ENCODE data around the gene RGL1. TPM values are rescaled to one million over a fixed set of nuclear protein-coding genes. Genes with fewer than 3 reads are reported as not detected.

Gene RGL1
- total RNA-seq, 4 donors from 2014 or later: 57.3 to 81.8 (median 68.1) TPM

DNA sequence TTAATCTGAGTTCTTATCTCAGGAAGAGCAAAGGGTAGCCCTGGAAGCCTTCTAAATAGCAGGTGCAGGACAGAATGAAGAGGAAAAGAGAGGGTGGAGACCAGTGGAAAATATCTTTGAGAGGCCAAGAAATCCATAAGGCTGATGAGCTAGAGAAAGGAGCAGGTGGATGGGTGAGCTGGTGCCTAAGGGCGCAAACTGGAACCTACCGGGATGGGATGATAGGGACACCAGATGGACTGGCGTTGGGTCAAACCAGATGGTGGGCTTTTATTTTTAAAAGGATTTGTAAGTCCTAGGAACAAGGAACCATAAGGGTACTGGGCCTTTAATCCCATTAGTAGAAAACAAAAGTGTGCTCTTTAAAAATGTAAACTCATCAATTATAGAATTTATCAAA is 59.7 kb downstream of the RGL1 start:
- DNase-seq (ENCODE audit: low spot score in 2 of 2): no peak
- no peak overlapping the region for H3K4me3 ChIP-seq
- H3K27ac ChIP-seq: peak overlapping the region in 2 of 4 donors; percentile 12 to 51
- H3K4me1 ChIP-seq: peaks cover 0 to 66% (median 8%) of the 10 kb centered on the region in 4 donors
- WGBS, 2 donors: 78 to 81% methylated on average over 3 of the region's 3 CpGs
- no peaks in the 10 kb centered on the region for H3K27me3 ChIP-seq
- H3K9me3 ChIP-seq: no peaks in the 10 kb centered on the region
- TF ChIP-seq POLR2A (IDR thresholded peaks at IDR 0.05) (no peak), EP300 (IDR thresholded peaks at IDR 0.05) (no peak)
- TF ChIP-seq, protein P1, sequence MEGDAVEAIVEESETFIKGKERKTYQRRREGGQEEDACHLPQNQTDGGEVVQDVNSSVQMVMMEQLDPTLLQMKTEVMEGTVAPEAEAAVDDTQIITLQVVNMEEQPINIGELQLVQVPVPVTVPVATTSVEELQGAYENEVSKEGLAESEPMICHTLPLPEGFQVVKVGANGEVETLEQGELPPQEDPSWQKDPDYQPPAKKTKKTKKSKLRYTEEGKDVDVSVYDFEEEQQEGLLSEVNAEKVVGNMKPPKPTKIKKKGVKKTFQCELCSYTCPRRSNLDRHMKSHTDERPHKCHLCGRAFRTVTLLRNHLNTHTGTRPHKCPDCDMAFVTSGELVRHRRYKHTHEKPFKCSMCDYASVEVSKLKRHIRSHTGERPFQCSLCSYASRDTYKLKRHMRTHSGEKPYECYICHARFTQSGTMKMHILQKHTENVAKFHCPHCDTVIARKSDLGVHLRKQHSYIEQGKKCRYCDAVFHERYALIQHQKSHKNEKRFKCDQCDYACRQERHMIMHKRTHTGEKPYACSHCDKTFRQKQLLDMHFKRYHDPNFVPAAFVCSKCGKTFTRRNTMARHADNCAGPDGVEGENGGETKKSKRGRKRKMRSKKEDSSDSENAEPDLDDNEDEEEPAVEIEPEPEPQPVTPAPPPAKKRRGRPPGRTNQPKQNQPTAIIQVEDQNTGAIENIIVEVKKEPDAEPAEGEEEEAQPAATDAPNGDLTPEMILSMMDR (IDR thresholded peaks at IDR 0.05): no peak
- H3K36me3 ChIP-seq: peaks cover 0 to 14% (median 0%) of the 10 kb centered on the region in 3 donors

DNA sequence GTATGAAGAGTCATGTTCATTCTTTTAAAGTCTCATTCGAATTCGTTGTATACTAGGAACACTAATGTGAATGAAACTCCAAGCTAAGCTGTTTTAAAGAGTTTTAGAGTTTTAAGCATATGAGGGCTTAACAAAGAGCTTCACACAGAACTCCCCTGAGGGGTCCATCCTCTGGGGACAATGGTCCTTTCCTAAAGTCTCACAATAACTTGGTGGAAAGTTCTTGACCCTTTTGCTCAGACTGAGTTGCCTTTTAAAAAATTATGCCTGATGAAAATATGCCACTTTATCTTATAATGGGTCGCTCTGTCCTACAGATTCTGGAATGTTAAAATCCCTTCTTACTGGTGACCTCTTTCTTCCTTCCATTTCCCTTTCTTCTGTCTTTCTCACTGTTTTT is 64.3 kb downstream of the RGL1 start:
- Histone ChIP-seq H3K4me1 (peaks cover 0 to 70% (median 36%) of the 10 kb centered on the region in 4 donors), H3K27me3 (no peaks in the 10 kb centered on the region), H3K9me3 (no peaks in the 10 kb centered on the region), H3K36me3 (peaks cover 0 to 11% (median 0%) of the 10 kb centered on the region in 3 donors), H3K4me3 (no peak overlapping the region), H3K27ac (peak overlapping the region; percentile 65 to 95 (median 82))
- TF ChIP-seq EP300 (IDR thresholded peaks at IDR 0.05) (no peak), POLR2A (IDR thresholded peaks at IDR 0.05) (no peak)
- TF ChIP-seq, protein P1 (IDR thresholded peaks at IDR 0.05): no peak
- WGBS, 2 donors: 40 to 51% methylated on average over 3 of the region's 3 CpGs
- no peak for DNase-seq (ENCODE audit: low spot score in 2 of 2)

DNA sequence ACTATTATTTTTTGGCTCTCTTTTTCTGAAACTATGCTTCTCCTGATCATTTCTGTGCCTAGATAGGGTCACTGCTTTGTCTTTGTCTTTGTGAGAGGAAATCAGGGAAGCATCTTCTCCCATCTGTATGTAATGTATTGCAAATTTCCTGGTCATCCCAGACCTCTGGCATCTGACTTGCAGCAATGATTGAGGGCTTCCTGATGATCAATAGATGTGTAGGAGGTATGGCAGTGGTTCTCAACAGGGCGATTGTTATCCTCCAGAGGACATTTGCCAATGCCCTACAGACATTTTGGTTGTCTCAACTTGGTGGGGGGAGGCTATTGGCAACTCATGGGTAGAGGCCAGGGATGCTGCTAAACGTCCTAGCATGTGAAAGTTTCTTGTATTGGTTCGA is 64.7 kb downstream of the RGL1 start:
- Histone ChIP-seq H3K27ac (peak overlapping the region; percentile 65 to 95 (median 82)), H3K27me3 (no peaks in the 10 kb centered on the region), H3K36me3 (peaks cover 0 to 11% (median 0%) of the 10 kb centered on the region in 3 donors), H3K4me3 (no peak overlapping the region), H3K9me3 (no peaks in the 10 kb centered on the region), H3K4me1 (peaks cover 0 to 70% (median 38%) of the 10 kb centered on the region in 4 donors)
- TF ChIP-seq POLR2A (IDR thresholded peaks at IDR 0.05) (no peak), EP300 (IDR thresholded peaks at IDR 0.05) (no peak)
- TF ChIP-seq, protein P1 (IDR thresholded peaks at IDR 0.05): no peak
- no peak for DNase-seq (ENCODE audit: low spot score in 2 of 2)
- 21 to 47% methylated on average over 3 of the region's 3 CpGs for WGBS, 2 donors

DNA sequence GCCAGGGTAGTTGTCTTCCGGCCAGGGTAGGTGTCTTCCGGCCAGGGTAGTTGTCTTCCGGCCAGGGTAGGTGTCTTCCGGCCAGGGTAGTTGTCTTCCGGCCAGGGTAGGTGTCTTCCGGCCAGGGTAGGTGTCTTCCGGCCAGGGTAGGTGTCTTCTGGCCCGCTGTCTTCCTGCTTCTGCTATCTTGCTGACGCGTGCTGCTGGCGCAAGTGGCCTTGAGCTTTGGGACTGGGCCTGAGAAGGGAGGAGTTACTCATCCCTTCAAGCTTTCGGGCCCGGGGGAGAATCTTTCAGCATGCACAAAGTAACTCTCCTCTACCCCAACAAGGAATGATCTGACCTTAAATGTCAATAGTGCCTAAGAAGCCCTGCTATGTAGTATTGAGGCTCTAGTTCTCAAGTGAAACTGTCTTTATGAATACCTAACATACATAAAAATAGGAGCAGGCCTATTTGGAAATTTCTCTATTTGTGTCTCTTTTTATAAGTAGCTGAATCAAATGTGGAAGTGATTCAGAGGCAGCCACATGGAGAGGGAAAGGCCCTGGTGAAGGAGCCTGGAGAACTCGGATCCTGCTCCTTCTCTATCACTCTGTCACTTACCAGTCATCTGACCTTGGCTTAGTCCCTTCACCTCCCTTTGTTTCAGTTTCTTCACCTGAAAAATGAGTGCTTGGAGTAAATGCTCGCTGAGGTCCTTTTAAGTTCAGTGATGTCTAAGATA is 65.6 kb downstream of the RGL1 start:
- Histone ChIP-seq H3K4me1 (peaks cover 0 to 79% (median 42%) of the 10 kb centered on the region in 4 donors), H3K27me3 (no peaks in the 10 kb centered on the region), H3K27ac (peak overlapping the region; percentile 65 to 95 (median 82)), H3K4me3 (no peak overlapping the region), H3K9me3 (no peaks in the 10 kb centered on the region), H3K36me3 (peaks cover 0 to 11% (median 0%) of the 10 kb centered on the region in 3 donors)
- DNase-seq (ENCODE audit: low spot score in 2 of 2): peak; percentile 75 to 81
- WGBS, 2 donors: 42 to 68% methylated on average over 14 of the region's 15 CpGs
- no peak for TF ChIP-seq POLR2A (IDR thresholded peaks at IDR 0.05)
- TF ChIP-seq, protein P1 (IDR thresholded peaks at IDR 0.05): no peak
- peak in 1 of 2 donors; percentile 13 for TF ChIP-seq EP300 (IDR thresholded peaks at IDR 0.05)

DNA sequence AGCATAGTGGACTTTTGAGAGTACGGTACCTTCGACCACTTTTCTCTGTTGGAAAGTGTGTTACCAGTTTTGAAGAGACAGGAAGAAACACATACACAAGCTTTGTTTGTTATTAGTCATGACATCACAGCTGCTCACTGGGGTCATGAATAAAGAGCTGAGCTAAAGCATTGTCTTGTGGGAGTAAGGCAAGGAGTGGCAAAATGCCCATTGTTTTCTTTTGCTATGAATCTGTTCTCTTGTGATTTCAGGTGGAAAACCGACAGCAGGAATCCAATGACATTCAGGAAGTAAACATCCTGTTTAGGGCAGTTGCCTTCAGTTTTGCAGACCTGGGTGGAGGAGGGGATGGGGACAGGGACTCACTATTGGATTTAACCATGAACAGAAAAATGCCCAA is 66.2 kb downstream of the RGL1 start:
- peaks cover 0 to 85% (median 47%) of the 10 kb centered on the region in 4 donors for H3K4me1 ChIP-seq
- H3K4me3 ChIP-seq: no peak overlapping the region
- peak overlapping the region; percentile 65 to 95 (median 82) for H3K27ac ChIP-seq
- peak in 1 of 2 donors; percentile 31 for DNase-seq (ENCODE audit: low spot score in 2 of 2)
- H3K27me3 ChIP-seq: no peaks in the 10 kb centered on the region
- no peaks in the 10 kb centered on the region for H3K9me3 ChIP-seq
- H3K36me3 ChIP-seq: peaks cover 0 to 7% (median 0%) of the 10 kb centered on the region in 3 donors
- TF ChIP-seq POLR2A (IDR thresholded peaks at IDR 0.05) (no peak), EP300 (IDR thresholded peaks at IDR 0.05) (peak; percentile 25 to 33)
- TF ChIP-seq, protein P1 (IDR thresholded peaks at IDR 0.05): no peak
- 22 to 23% methylated on average over 3 of the region's 3 CpGs for WGBS, 2 donors

Data from tibial nerve (tissue), 4 donors.